Activated naive CD4-positive, alpha-beta T cell treated with anti-CD3 and anti-CD28 coated beads, Interleukin-2, amount 50 U/mL, for 24 hours (primary cell): ENCODE data around the gene CENPX.

Source experiments
- H3K27ac Mint-ChIP-seq: one replicate; pipeline ENCODE4 v1.8.0; 2021; ENCODE audit warnings: mild to moderate bottlenecking, mixed read lengths
- H3K27me3 Mint-ChIP-seq: one replicate; pipeline ENCODE4 v1.8.0; 2021; ENCODE audit warnings: mixed read lengths
- H3K36me3 Mint-ChIP-seq: one replicate; pipeline ENCODE4 v1.8.0; 2021; ENCODE audit warnings: mixed read lengths
- H3K4me1 Mint-ChIP-seq: one replicate; pipeline ENCODE4 v1.8.0; 2021; ENCODE audit warnings: mixed read lengths
- H3K4me3 Mint-ChIP-seq: one replicate; pipeline ENCODE4 v1.8.0; 2021; ENCODE audit warnings: mild to moderate bottlenecking, mixed read lengths
- H3K9me3 Mint-ChIP-seq: one replicate; pipeline ENCODE4 v1.8.0; 2021; ENCODE audit warnings: mixed read lengths

Gene CENPX

GRCh38 chr17:82058230-82058854 lies 35.7 kb upstream of the CENPX start:
- Mint-ChIP-seq H3K27ac (no peak overlapping the region), H3K4me1 (peaks cover 4% of the 10 kb centered on the region), H3K36me3 (no peaks in the 10 kb centered on the region), H3K27me3 (no peaks in the 10 kb centered on the region), H3K9me3 (no peaks in the 10 kb centered on the region), H3K4me3 (no peak overlapping the region)

GRCh38 chr17:82056729-82057621 lies 34.3 kb upstream of the CENPX start:
- H3K9me3 Mint-ChIP-seq: no peaks in the 10 kb centered on the region

GRCh38 chr17:82055965-82056728 lies 33.5 kb upstream of the CENPX start:
- Mint-ChIP-seq H3K4me1 (peaks cover 7% of the 10 kb centered on the region), H3K4me3 (no peak overlapping the region), H3K36me3 (no peaks in the 10 kb centered on the region), H3K27me3 (no peaks in the 10 kb centered on the region), H3K27ac (no peak overlapping the region), H3K9me3 (no peaks in the 10 kb centered on the region)

More at GRCh38 chr17:82056729-82057621, 34.3 kb upstream of the CENPX start:
- H3K36me3 Mint-ChIP-seq: no peaks in the 10 kb centered on the region
- H3K4me3 Mint-ChIP-seq: no peak overlapping the region
- no peak overlapping the region for H3K27ac Mint-ChIP-seq
- peaks cover 7% of the 10 kb centered on the region for H3K4me1 Mint-ChIP-seq
- no peaks in the 10 kb centered on the region for H3K27me3 Mint-ChIP-seq

- Mint-ChIP-seq H3K27me3 (no peaks in the 10 kb centered on the region), H3K36me3 (no peaks in the 10 kb centered on the region), H3K4me1 (peaks cover 14% of the 10 kb centered on the region), H3K27ac (no peak overlapping the region), H3K9me3 (no peaks in the 10 kb centered on the region), H3K4me3 (no peak overlapping the region)
Observed at GRCh38 chr17:82055023-82055964, 32.6 kb upstream of the CENPX start.

GRCh38 chr17:82054351-82055022 lies 31.8 kb upstream of the CENPX start:
- Mint-ChIP-seq H3K27ac (no peak overlapping the region), H3K36me3 (no peaks in the 10 kb centered on the region), H3K4me1 (peaks cover 14% of the 10 kb centered on the region), H3K9me3 (no peaks in the 10 kb centered on the region), H3K27me3 (no peaks in the 10 kb centered on the region), H3K4me3 (no peak overlapping the region)

GRCh38 chr17:82053556-82054263 lies 31.0 kb upstream of the CENPX start:
- H3K9me3 Mint-ChIP-seq: no peaks in the 10 kb centered on the region
- peaks cover 14% of the 10 kb centered on the region for H3K4me1 Mint-ChIP-seq
- H3K36me3 Mint-ChIP-seq: no peaks in the 10 kb centered on the region
- H3K27ac Mint-ChIP-seq: no peak overlapping the region
- H3K4me3 Mint-ChIP-seq: peak overlapping the region; percentile 81
- no peaks in the 10 kb centered on the region for H3K27me3 Mint-ChIP-seq

GRCh38 chr17:82053130-82053529 lies 30.5 kb upstream of the CENPX start:
- Mint-ChIP-seq H3K4me1 (peaks cover 14% of the 10 kb centered on the region), H3K36me3 (no peaks in the 10 kb centered on the region), H3K27me3 (no peaks in the 10 kb centered on the region), H3K9me3 (no peaks in the 10 kb centered on the region), H3K27ac (no peak overlapping the region), H3K4me3 (peak overlapping the region; percentile 81)

- Mint-ChIP-seq H3K36me3 (no peaks in the 10 kb centered on the region), H3K27ac (peak overlapping the region; percentile 46), H3K4me3 (peak overlapping the region; percentile 81), H3K9me3 (no peaks in the 10 kb centered on the region), H3K27me3 (no peaks in the 10 kb centered on the region), H3K4me1 (peaks cover 14% of the 10 kb centered on the region)
Observed at GRCh38 chr17:82052638-82053059, 30.0 kb upstream of the CENPX start.

- no peaks in the 10 kb centered on the region for H3K36me3 Mint-ChIP-seq
- H3K27me3 Mint-ChIP-seq: no peaks in the 10 kb centered on the region
Observed at GRCh38 chr17:82051776-82052637, 29.3 kb upstream of the CENPX start, which contains the start of the genes GPS1 and RFNG. TSS of gene GPS1 (plus strand) at chr17:82051898. CDS start at chr17:82051932, 34 bp downstream. TSS of gene RFNG (minus strand) at chr17:82051811. CDS start at chr17:82051766, 45 bp downstream.

GRCh38 chr17:82050761-82051641 lies 28.3 kb upstream of the CENPX start:
- H3K36me3 Mint-ChIP-seq: no peaks in the 10 kb centered on the region
- H3K27me3 Mint-ChIP-seq: no peaks in the 10 kb centered on the region
- H3K4me1 Mint-ChIP-seq: peaks cover 14% of the 10 kb centered on the region
- H3K4me3 Mint-ChIP-seq: peak overlapping the region; percentile 87
- no peaks in the 10 kb centered on the region for H3K9me3 Mint-ChIP-seq
- no peak overlapping the region for H3K27ac Mint-ChIP-seq

More at GRCh38 chr17:82051776-82052637, 29.3 kb upstream of the CENPX start, which contains the start of the genes GPS1 and RFNG:
- Mint-ChIP-seq H3K27ac (peak within 1 kb of the TSS; percentile 51), H3K4me1 (peaks cover 14% of the 10 kb centered on the region), H3K4me3 (peak within 1 kb of the TSS; percentile 87), H3K9me3 (no peaks in the 10 kb centered on the region)

GRCh38 chr17:82050152-82050760 lies 27.6 kb upstream of the CENPX start:
- Mint-ChIP-seq H3K4me1 (peaks cover 14% of the 10 kb centered on the region), H3K9me3 (no peaks in the 10 kb centered on the region), H3K27me3 (no peaks in the 10 kb centered on the region), H3K4me3 (peak overlapping the region; percentile 87), H3K36me3 (no peaks in the 10 kb centered on the region), H3K27ac (no peak overlapping the region)

- H3K36me3 Mint-ChIP-seq: no peaks in the 10 kb centered on the region
- peaks cover 14% of the 10 kb centered on the region for H3K4me1 Mint-ChIP-seq
- H3K27me3 Mint-ChIP-seq: no peaks in the 10 kb centered on the region
- H3K27ac Mint-ChIP-seq: no peak overlapping the region
- no peaks in the 10 kb centered on the region for H3K9me3 Mint-ChIP-seq
- no peak overlapping the region for H3K4me3 Mint-ChIP-seq
Observed at GRCh38 chr17:82049521-82049971, 26.9 kb upstream of the CENPX start.
